Measurements from ENCODE around the gene BAHCC1. TPM values are rescaled to one million over a fixed set of nuclear protein-coding genes. Genes with fewer than 3 reads are reported as not detected.

Gene BAHCC1
- total RNA-seq, 1 experiment from 2014 or later, result 11.9 TPM

DNA sequence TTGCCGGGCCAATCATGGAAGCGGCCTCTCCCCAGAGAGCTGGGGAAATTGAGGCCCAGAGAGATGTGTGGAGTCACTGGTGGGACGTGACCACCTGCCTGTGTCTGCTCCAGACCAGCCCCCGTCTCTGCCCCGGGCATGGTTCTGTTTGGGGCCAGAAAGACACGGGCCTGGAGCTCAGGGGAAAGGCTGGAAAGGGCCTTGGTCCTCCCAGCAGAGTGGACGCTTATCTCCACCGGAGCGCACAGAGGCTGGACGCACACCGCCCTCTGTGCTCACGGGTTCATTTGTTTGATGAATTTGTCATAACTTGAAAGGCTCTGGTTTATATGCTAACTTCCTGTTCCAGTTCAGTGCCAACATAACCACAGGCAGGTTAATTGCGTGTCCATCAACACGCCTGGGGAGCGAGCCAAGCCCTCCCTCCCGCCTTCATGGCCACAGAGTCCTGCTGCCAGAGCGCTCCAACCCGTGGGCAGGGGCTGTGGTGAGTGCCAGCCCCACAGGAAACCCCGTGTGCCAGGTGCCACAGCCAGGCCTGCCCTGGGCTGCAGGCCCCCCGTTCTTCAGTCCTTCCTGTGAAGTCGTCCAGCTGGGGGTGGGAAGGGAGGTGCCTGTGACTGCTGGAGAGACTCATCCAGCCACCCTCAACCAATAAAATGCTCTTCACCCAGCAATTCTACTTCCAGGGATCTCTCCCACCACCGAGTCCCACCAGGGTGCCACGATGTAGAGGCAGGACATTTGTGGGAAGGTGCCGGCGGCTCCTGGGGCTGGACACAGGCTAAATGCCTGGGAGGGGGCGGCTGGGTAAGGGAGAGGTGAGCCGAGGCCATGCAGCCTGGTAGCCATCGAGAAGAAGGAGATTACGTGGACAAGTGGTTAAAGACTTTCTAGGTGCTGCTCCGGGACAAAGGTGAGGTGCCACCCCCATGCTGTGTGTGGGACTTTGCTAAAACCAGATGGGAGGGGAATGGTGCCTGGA is 29.4 kb upstream of the BAHCC1 start:
- peak; percentile 93 for DNase-seq (ENCODE audit: low read depth)
- in situ Hi-C loops (cut with HindIII; ENCODE audit: low pct_unique_long_range_greater_than_20kb, low sequenced_read_pairs), result no loop called here

DNA sequence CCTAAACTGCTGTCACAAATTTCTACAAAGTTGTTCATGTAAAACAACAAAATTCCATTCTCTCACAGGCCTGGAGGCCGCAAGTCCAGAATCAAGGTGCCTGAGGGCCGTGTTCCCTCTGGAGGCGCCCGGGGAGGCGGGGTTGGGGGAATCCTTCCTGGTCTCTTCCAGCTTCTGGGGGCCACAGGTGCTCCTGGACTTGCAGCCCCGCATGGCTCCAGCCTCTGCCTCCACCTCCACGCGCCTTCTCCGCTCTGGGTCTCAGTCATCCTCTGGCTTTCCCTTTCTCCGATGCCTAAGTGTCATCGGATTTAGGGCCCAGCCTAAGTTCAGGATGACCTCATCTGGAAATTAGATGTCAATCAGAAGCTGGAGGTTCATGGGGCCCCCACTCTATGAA is 28.6 kb upstream of the BAHCC1 start:
- in situ Hi-C loops (cut with HindIII; ENCODE audit: low pct_unique_long_range_greater_than_20kb, low sequenced_read_pairs), result no loop called here

DNA sequence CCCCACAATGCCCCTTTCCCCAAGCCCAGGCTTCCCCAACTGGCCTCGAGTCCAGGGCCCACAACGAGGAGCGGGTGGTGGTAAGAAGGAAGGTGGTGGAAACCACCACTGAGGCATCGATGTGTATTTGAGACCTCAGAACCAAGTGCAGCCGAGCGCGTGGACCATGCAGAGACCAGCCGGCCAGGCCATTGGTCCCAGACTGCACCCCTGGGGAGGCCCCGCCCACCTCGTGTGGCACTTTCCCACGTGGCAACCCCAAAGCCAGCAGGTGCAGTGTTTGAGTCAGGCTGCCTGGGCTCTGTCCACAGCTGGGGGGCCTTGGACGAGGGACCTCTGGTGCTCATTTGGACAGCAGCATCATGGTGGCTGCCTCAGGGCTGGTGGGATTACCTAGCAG is 28.1 kb upstream of the BAHCC1 start:
- no peak for DNase-seq (ENCODE audit: low read depth)
- in situ Hi-C loops (cut with HindIII; ENCODE audit: low pct_unique_long_range_greater_than_20kb, low sequenced_read_pairs), result no loop called here

More for the DNA sequence above, 28.6 kb upstream of the BAHCC1 start:
- no peak for DNase-seq (ENCODE audit: low read depth)

DNA sequence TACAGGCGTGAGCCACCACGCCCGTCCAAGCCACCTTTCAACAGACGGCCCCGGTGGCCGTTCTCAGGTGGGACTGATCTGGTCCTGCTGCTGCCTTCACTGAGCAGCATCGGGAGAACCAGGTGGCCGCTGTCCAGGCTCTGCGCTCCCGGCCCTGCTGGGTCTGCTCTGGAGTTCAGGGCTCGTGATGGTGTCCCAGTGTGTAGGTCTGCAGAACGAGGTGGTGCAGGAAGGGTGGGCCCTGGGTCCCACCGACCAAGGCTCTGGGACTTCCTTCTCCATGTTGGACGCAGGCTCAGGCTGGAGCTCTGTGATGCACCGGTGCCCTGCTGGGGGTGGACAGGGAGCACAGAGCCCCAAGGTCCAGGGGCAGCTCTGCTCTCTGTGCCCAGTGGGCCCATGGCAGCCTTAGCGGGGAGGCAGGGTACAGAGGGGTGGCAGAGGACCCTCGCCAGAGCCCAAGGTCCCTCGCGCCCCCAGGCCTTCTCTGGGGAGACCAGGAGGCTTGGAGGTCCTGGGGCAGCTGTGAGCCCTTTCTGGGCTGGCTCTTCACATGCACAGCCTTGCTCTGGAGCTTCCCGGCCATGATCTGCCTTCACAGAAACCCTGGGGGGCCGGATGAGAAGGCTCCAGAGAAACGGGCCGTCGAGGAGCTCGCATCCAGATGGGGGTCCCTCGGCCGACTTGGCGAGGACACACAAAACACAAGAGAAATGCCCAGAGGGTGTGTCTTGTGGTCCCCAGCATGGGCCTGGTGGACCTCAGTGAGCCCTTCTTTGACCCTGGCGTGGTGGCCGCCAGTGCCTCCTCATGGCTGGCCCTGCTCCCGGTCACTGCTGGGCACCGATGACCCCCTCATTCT is 26.9 kb upstream of the BAHCC1 start:
- in situ Hi-C loops (cut with HindIII; ENCODE audit: low pct_unique_long_range_greater_than_20kb, low sequenced_read_pairs), result no loop called here
- no peak for DNase-seq (ENCODE audit: low read depth)

DNA sequence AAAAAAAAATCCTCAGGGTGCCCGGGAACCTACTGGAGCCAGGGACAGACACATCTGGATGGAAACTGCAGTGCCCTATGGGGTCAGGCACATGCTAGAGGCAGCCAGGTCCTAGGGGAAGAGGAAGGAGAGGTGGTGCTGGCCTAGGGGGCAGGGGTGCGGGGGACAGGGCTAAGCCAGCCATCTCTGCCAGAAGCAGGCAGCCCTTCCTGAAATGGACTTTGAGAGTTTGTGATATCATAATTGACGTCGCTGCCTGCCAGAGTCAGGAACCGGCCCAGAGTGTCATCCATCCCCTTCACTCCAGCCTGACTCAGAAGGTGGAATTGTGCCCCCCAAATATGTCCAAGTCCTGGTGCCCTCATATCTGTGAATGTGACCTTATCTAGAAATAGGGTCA is 25.0 kb upstream of the BAHCC1 start:
- in situ Hi-C loops (cut with HindIII; ENCODE audit: low pct_unique_long_range_greater_than_20kb, low sequenced_read_pairs), result no loop called here
- DNase-seq (ENCODE audit: low read depth), result no peak

DNA sequence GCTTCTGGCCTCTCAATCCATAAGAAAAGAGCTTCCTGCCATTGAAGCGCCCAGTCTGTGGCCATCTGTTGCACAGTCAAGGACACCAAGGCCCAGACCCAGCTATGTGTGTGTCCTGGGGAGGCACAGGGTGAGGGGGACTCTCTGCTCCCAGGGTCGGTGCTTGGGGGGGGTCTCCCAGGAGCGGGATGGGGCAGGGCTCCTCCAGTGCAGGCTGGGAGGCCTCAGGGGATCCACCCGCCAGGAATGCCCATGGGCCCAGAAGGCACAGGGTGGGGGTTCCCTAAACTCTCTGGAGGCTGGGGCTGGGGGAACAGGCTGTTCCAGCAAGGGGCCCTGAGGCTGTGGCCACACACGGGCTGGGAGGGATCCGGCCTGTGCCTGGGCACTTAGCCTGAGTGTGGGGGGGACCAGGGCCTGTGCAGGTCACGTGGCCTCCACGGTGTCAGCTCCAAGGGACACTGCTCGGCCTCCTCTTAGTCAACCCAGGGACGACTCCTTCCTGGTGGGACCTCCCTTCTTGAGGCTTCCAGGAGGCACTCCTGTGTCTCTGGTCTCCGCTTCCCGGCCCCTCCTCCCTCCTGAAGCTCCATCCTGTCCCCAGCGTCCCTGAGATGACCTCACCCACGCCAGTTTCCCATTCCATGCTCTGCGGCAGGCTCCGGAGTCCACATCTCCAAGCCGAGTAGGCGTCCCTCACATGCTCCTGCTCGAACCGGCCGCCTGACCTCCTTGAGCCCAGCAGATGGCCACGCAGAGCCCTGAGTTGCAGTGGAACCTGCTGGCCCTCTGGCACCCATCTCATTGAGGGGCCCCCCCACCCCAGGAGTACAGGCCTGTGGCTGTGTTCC is 23.1 kb upstream of the BAHCC1 start:
- peak; percentile 30 for DNase-seq (ENCODE audit: low read depth)
- in situ Hi-C loops (cut with HindIII; ENCODE audit: low pct_unique_long_range_greater_than_20kb, low sequenced_read_pairs), result no loop called here

DNA sequence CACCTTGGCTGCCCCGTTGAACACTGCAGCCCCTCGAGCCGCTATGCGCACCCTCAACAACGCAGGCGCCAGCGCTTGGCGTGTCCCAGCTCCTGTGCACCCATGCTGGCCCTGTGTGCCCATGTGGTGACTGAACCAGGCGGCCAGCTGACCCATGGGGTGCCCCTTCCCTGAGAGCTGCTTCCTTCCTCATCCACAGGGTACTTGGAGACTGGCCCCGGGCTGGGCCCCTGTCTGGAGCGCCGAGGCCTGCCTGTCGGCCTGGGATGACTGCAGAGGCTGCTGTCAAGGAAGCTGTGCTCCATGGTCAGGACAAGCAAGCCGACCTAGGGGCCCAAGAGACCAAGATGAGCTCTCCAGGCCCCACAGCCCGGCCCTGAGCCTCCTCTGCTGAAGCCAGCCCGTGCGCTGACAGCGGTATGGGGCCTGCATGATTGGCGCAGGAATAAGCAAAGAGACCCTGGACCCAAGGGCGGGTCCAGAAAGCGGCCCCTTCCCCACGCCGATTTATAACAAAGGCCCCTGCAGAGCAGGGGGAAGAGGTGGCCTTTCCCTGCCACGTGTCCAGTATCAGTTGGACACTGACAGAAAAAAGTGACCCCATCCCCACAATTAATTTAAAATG is 21.6 kb upstream of the BAHCC1 start:
- in situ Hi-C loops (cut with HindIII; ENCODE audit: low pct_unique_long_range_greater_than_20kb, low sequenced_read_pairs), result no loop called here
- no peak for DNase-seq (ENCODE audit: low read depth)

DNA sequence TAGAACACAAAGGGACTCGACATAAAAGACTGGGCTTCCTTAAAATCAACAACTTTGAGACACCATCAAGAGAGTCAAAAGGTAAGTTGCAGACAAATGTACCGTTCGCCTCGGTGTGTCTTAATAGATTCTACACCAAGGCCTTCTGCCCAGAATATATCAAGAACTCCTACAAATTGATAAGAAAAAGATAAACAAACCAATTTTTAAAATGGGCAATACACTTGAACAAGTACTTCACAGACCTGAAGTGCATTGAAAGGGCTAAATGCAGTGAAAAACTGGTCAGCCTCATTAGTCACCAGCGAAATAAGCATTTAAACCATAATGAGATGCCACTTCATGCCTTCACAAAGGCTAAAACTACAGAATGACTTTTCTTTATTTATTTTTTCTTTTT is 20.4 kb upstream of the BAHCC1 start:
- in situ Hi-C loops (cut with HindIII; ENCODE audit: low pct_unique_long_range_greater_than_20kb, low sequenced_read_pairs), result no loop called here
- DNase-seq (ENCODE audit: low read depth), result no peak

DNA sequence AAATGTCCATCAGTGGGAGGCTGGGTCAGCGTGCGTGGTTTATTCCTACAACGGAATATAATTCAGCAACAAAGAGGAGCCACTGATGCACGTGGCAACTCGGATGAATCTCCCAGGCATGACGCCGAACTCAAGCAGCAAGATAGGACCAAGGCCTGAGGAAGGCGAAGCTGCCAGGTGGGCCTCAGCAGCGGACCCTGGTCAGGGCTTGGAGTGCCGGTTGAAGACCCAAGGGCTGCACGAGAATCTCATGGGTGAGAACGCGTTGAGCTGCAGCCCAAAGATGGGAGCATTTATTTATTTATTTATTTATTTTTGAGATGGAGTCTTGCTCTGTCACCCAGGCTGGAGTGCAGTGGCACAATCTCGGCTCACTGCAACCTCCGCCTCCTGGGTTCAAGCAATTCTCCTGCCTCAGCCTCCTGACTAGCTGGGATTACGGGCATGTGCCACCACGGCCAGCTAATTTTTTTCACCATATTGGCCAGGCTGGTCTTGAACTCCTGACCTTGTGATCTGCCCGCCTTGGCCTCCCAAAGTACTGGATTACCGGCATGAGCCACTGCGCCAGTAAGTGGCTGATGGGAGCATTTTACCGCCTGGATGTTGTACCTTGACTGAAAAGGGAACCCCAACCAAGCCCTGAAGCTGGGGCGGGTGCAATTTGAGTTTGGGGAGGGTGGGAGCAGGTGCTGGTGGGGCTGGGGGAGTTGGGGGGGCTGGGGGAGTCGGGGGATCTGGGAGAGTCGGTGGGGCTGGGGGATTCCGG is 18.1 kb upstream of the BAHCC1 start:
- in situ Hi-C loops (cut with HindIII; ENCODE audit: low pct_unique_long_range_greater_than_20kb, low sequenced_read_pairs), result no loop called here

DNA sequence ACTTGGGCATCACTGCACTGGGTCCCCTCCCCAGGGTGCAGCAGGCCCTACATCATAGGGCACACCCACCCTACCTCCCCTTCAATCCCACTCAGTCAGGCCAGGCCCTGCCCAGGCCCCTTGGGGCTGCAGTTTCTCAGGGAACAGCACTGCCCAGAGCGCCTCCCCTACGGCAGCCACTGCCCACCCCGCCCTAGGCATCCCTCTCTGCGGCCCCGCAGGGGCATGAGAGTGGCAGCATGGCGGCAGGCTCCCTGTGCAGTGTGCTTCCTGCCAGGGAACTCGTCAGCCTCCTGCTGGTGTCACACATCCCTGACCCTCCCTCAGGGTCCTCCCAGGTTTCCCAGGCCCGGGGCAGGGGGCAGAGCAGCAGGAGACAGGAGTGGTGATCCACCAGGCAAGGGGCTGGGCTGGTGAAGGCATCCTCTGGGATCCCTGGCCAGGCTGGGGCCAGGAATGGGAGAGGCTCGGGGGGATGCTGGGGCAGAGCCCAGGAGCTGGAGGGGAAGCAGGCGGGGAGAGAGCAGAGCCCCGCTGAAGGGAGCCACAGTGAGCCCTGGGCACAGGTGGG is 16.2 kb upstream of the BAHCC1 start:
- in situ Hi-C loops (cut with HindIII; ENCODE audit: low pct_unique_long_range_greater_than_20kb, low sequenced_read_pairs), result no loop called here
- DNase-seq (ENCODE audit: low read depth), result no peak

More for the DNA sequence above, 18.1 kb upstream of the BAHCC1 start:
- no peak for DNase-seq (ENCODE audit: low read depth)

DNA sequence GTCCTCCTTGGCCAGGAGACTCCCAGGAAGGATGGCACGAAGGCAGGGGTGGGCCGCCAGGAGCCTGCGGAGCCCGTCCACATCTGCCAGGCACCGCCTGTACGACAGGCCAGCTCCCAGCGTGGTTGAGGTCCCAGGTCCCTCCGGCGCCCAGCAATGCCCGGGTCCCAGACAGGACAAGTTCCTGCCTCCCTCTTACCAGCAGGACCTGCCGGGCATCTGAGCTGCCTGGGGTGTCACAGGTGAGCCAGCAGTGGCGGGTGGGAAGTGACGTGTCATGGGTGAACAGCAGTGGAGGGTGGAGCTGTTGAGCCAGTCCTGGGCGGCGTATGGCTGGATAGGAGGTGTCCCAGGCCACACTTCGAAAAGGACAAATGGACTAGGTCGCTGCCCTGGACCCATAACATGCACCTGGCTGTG is 15.7 kb upstream of the BAHCC1 start:
- no peak for DNase-seq (ENCODE audit: low read depth)
- in situ Hi-C loops (cut with HindIII; ENCODE audit: low pct_unique_long_range_greater_than_20kb, low sequenced_read_pairs), result no loop called here

DNA sequence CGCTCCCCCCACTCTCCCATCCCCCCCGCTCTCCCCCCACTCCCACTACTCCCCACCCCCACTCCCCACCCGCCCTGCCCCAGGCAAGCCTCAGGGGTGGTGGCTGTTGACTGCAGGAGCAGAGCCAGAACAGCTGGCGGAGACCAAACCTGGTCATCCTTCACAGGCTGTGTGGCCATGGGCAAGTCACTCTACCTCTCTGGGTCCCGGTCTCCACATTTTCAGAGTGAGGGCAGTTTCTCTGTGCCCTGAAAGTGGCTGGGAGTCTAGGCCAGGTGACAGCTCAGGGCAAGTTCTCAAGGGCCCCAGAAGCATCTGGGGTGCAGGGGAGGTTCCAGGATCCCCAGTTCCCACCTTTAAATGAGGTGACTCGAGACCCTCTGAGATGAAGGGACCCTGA is 15.1 kb upstream of the BAHCC1 start:
- DNase-seq (ENCODE audit: low read depth), result no peak
- in situ Hi-C loops (cut with HindIII; ENCODE audit: low pct_unique_long_range_greater_than_20kb, low sequenced_read_pairs), result no loop called here

DNA sequence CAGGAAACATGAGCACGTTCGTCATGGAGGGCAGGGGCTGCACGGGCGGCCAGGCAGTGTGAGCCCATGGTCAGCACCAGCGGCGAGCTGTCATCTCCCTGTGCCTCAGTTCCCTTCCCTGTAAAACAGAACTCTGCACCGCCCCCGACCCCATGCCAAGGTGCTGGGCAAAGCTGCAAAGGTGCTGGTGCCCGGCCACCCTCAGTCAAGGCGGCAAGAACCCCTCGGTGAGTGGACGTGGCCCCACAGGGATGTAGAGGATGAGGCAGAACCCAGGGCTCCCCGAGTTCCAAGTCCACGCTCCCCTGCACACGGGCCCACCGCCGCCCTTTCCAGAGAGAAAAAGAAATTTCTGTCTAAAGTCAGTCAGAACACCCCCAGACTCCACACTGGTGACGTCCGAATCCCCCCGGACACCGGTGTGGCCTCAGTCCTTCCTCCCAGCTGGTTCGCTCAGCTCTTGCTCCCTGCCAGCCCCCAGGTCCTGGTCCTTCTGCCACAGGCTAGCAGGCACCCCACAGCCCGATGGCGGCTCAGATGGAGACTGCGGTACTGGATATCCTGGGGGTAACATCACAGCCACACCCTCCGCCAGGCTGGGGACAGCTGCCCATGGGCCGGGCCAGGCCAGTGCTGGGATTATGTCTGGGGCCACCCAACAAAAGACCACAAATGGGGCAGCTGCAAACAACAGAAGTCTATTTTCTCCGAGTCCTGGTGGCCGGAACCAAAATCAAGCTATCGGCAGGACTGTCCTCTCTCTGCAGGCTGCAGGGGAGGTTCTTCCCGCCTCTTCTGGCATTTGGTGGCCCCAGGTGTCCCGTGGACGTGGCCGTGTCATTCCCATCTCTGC is 14.4 kb upstream of the BAHCC1 start:
- no peak for DNase-seq (ENCODE audit: low read depth)
- in situ Hi-C loops (cut with HindIII; ENCODE audit: low pct_unique_long_range_greater_than_20kb, low sequenced_read_pairs), result no loop called here

DNA sequence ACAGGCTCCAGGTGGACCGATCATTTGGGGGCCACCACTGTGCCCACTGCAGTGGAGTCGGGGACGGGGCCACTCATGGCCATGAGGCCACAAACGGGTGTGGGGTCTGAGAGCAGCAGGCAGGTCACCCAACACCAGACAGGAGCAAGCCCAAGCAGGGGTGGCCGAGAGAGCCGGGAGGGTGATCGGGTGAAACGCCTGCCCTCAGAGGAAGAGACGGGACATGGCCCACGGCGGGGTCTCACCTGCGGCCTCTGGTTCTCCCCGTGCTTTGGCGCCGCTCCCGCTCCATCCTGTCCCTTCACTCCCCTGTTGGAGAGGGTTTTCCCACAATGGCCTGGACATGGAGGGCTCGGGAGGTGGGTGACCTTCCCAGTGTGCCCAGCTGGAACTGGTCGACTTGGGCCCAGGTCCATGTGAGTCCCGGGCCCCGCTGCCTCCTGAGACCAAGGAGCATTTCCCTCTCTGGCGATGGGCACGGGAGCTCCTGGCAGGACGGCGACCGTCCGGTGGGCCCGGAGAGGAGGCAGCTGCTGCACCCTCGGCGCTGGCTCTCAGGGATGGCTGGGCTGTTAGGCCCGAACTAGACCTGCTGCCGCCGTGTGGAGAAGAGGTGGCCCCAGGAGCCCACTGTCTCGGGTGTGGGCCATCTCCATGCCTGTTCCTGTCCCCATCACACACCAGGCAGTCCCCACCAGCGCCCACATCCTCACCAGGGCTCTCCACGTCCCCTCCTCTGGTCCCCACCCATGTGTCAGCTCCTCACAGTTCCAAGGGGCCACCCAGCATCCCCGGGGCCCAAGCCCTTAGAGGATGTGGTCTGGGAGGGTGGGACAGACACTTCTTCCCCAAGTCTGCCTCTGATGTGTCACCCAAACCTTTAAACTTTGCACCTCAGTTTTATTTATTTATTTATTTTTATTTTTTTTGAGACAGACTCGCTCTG is 13.4 kb upstream of the BAHCC1 start:
- in situ Hi-C loops (cut with HindIII; ENCODE audit: low pct_unique_long_range_greater_than_20kb, low sequenced_read_pairs), result no loop called here
- DNase-seq (ENCODE audit: low read depth), result no peak

DNA sequence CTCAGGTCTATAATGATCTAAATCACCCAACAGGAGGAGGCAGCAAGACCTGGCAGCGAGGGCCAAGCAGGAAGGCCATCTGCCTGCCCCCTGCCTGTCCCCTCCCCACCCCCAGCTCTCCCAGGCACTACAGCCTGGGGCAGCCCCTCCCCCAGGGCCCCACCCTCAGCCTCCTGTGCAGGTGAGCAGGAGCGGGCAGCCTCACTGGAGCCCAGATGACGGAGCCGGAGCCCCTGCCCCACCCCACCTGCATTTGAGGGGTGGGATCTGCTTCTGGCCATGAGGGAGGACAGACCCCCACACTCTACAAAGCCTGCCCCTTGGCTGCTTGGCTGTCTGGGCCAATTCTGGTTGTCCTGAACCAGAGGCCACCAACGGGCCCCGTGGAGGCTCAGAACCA is 12.4 kb upstream of the BAHCC1 start:
- in situ Hi-C loops (cut with HindIII; ENCODE audit: low pct_unique_long_range_greater_than_20kb, low sequenced_read_pairs), result no loop called here

More for the DNA sequence above, 12.4 kb upstream of the BAHCC1 start:
- no peak for DNase-seq (ENCODE audit: low read depth)

Data from Caki2 (cell line).